Measurements from ENCODE around the gene AMZ1. TPM values are rescaled to one million over a fixed set of nuclear protein-coding genes. Genes with fewer than 3 reads are reported as not detected.

The AMZ1 gene
- total RNA-seq, 1 donor from 2014 or later = not detected

DNA sequence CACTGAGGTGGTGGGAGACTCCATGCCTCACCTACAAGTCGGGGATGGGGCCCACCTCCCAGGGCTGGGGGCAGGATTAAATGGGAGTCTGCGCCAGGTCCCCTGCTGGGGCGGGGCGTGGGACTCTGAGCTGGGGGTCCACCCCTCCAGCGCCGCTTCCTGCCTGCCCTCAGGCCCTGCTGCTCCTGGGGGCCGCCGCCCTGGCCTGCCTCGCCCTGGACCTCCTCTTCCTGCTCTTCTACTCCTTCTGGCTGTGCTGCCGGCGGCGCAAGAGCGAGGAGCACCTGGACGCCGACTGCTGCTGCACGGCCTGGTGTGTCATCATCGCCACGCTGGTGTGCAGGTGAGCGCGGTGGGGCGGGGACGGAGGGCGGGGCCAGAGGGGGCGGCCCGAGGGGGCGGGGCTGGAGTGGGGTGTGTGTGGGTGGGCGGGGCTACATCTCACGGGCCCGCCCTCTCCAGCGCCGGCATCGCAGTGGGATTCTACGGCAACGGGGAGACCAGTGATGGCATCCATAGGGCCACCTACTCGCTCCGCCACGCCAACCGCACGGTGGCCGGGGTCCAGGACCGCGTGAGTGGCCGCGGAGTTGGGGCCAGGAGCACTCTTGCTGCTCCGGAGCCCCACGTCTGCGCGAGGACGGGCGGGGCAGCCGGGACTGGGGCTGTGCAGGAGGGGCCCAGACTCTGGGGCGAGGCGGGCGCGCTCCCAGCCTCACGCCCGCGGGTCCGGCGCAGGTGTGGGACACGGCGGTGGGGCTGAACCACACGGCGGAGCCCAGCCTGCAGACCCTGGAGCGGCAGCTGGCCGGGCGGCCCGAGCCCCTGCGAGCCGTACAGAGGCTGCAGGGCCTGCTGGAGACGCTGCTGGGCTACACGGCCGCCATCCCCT is 41.1 kb upstream of the AMZ1 start:
- peaks cover 55% of the 10 kb centered on the region for H4K20me1 ChIP-seq (ENCODE audit: low read depth)
- H3K27me3 ChIP-seq = no peaks in the 10 kb centered on the region
- peaks cover 44% of the 10 kb centered on the region for H3K79me2 ChIP-seq (ENCODE audit: low read depth)
- Mint-ChIP-seq H3K4me1 (peaks cover 23% of the 10 kb centered on the region), H3K27ac (no peak overlapping the region), H3K9me3 (no peaks in the 10 kb centered on the region), H3K27me3 (ENCODE audit: insufficient read depth, low read depth) (no peaks in the 10 kb centered on the region), H3K4me3 (no peak overlapping the region), H3K36me3 (peaks cover 4% of the 10 kb centered on the region)
- H3K4me2 ChIP-seq = no peak overlapping the region
- no peaks in the 10 kb centered on the region for H3K36me3 ChIP-seq
- no peak overlapping the region for H2AFZ ChIP-seq (replicated peaks)
- H3K9me3 ChIP-seq (ENCODE audit: low read depth) = no peaks in the 10 kb centered on the region
- peak; percentile 37 for DNase-seq (ENCODE audit: low spot score)
- H3K4me1 ChIP-seq = peaks cover 9% of the 10 kb centered on the region
- no peak overlapping the region for H3K9ac ChIP-seq
- no peak overlapping the region for H3K27ac ChIP-seq
- no peak overlapping the region for H3K4me3 ChIP-seq
- peaks cover 3% of the 10 kb centered on the region for H3F3A ChIP-seq (ENCODE audit: low read depth)
- TF ChIP-seq EZH2phosphoT487 (IDR thresholded peaks at IDR 0.05) (no peak), EZH2 (IDR thresholded peaks at IDR 0.05) (no peak)
- TF ChIP-seq, protein P1, sequence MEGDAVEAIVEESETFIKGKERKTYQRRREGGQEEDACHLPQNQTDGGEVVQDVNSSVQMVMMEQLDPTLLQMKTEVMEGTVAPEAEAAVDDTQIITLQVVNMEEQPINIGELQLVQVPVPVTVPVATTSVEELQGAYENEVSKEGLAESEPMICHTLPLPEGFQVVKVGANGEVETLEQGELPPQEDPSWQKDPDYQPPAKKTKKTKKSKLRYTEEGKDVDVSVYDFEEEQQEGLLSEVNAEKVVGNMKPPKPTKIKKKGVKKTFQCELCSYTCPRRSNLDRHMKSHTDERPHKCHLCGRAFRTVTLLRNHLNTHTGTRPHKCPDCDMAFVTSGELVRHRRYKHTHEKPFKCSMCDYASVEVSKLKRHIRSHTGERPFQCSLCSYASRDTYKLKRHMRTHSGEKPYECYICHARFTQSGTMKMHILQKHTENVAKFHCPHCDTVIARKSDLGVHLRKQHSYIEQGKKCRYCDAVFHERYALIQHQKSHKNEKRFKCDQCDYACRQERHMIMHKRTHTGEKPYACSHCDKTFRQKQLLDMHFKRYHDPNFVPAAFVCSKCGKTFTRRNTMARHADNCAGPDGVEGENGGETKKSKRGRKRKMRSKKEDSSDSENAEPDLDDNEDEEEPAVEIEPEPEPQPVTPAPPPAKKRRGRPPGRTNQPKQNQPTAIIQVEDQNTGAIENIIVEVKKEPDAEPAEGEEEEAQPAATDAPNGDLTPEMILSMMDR (IDR thresholded peaks at IDR 0.05) = no peak

DNA sequence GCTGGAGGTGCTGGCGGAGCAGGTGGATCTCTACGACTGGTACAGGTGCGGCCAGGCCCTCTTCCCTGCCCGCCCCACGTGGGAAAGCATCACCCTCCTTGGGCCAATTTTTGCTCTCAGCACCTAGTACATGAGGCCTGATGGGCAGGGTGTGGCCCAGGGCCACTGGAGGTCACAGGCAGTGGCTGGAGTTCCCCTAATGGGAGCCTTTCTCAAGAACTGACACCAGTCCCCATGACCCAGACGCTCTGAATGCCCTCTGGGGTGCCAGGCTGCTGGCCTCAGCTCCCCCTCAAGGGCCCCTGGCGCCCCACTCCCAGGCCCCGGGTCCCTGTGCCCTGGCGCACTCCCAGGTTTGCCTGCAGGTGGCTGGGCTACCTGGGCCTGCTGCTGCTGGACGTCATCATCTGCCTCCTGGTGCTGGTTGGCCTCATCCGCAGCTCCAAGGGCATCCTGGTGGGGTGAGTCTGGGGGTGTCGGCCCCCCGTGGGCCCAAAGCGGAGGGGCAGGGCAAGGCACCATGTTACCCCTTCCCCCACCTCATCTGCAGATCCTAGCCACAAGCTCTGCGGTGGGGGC is 40.3 kb upstream of the AMZ1 start:
- Histone ChIP-seq H2AFZ (replicated peaks) (no peak overlapping the region), H3K4me3 (no peak overlapping the region), H3K9me3 (ENCODE audit: low read depth) (no peaks in the 10 kb centered on the region), H3K4me2 (no peak overlapping the region), H3K27ac (no peak overlapping the region), H3K4me1 (peaks cover 9% of the 10 kb centered on the region), H3K9ac (no peak overlapping the region), H3F3A (ENCODE audit: low read depth) (no peaks in the 10 kb centered on the region), H3K79me2 (ENCODE audit: low read depth) (peaks cover 36% of the 10 kb centered on the region), H3K27me3 (no peaks in the 10 kb centered on the region), H3K36me3 (no peaks in the 10 kb centered on the region), H4K20me1 (ENCODE audit: low read depth) (peaks cover 48% of the 10 kb centered on the region)
- no peaks in the 10 kb centered on the region for H3K9me3 Mint-ChIP-seq
- no peak overlapping the region for H3K4me3 Mint-ChIP-seq
- peaks cover 6% of the 10 kb centered on the region for H3K36me3 Mint-ChIP-seq
- peaks cover 23% of the 10 kb centered on the region for H3K4me1 Mint-ChIP-seq
- TF ChIP-seq EZH2 (IDR thresholded peaks at IDR 0.05) = no peak
- TF ChIP-seq, protein P1 (IDR thresholded peaks at IDR 0.05) = no peak
- TF ChIP-seq EZH2phosphoT487 (IDR thresholded peaks at IDR 0.05) = no peak
- no peaks in the 10 kb centered on the region for H3K27me3 Mint-ChIP-seq (ENCODE audit: insufficient read depth, low read depth)
- no peak overlapping the region for H3K27ac Mint-ChIP-seq
- DNase-seq (ENCODE audit: low spot score) = no peak

DNA sequence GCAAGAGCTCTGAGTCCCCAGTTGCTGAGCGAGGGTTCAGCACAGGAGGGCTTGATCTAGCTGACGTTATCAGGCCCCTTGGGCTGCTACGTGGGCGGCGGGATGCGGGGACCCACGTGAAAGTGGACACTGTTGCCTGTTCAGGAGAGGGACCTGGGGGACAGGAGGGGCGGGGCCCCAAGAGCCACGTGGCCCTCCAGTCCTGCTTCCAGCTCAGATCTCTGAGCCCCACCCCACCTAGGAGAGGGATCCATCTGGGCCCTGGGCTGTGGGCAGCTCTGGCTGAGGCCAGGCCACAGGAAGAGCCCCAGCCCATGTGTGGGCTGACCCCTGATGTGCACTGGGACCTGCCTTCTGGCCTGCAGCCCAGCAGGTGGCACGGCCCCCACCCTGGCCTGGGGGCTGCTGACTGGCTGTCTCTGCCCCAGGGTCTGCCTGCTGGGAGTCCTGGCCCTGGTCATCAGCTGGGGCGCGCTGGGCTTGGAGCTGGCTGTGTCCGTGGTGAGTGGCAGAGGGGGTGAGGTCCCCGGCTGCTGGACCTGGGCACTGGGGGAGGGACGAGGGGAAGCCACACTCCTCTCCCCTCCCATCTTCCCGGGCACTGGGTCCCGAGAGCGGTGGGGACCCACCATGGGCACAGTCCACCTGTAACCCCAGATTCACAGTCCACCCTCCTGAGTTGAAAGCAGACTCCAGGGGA is 38.7 kb upstream of the AMZ1 start:
- TF ChIP-seq EZH2phosphoT487 (IDR thresholded peaks at IDR 0.05) = no peak
- TF ChIP-seq, protein P1 (IDR thresholded peaks at IDR 0.05) = no peak
- peaks cover 2% of the 10 kb centered on the region for H3K27me3 Mint-ChIP-seq (ENCODE audit: insufficient read depth, low read depth)
- no peaks in the 10 kb centered on the region for H3F3A ChIP-seq (ENCODE audit: low read depth)
- H3K27ac Mint-ChIP-seq = no peak overlapping the region
- H3K27me3 ChIP-seq = no peaks in the 10 kb centered on the region
- H3K27ac ChIP-seq = no peak overlapping the region
- H2AFZ ChIP-seq (replicated peaks) = no peak overlapping the region
- H3K4me1 Mint-ChIP-seq = peaks cover 17% of the 10 kb centered on the region
- H3K4me2 ChIP-seq = no peak overlapping the region
- no peaks in the 10 kb centered on the region for H3K36me3 ChIP-seq
- H3K9me3 Mint-ChIP-seq = no peaks in the 10 kb centered on the region
- H3K4me3 Mint-ChIP-seq = no peak overlapping the region
- peaks cover 32% of the 10 kb centered on the region for H4K20me1 ChIP-seq (ENCODE audit: low read depth)
- H3K36me3 Mint-ChIP-seq = peaks cover 6% of the 10 kb centered on the region
- H3K9ac ChIP-seq = no peak overlapping the region
- DNase-seq (ENCODE audit: low spot score) = no peak
- no peaks in the 10 kb centered on the region for H3K9me3 ChIP-seq (ENCODE audit: low read depth)
- H3K4me1 ChIP-seq = peaks cover 9% of the 10 kb centered on the region
- H3K79me2 ChIP-seq (ENCODE audit: low read depth) = peaks cover 20% of the 10 kb centered on the region
- no peak overlapping the region for H3K4me3 ChIP-seq

Measured in neural progenitor cell (in vitro differentiated cells).